HepG2 (cell line): ENCODE measurements around the gene CAMK1D.

Experiments used
- EZH2 ChIP-seq: conservative IDR thresholded peaks from 2 replicates; pipeline ENCODE4 v1.6.1; 2012; ENCODE audit warnings: mild to moderate bottlenecking, low read depth, low read length, moderate library complexity
- PCBP2 ChIP-seq: fragments of 200-400 bp; formaldehyde crosslinking; optimal IDR thresholded peaks from 2 replicates; pipeline ENCODE3; 2018; ENCODE audit warnings: low read length, low read depth; ENCODE audit not compliant: poor library complexity, severe bottlenecking
- POLR2A ChIP-seq, 2 experiments: IDR thresholded peaks; 2 replicates each; pipeline ENCODE4 v1.6.1; 2011; ENCODE audit warnings: low read depth in 2 of 2, low read length in 2 of 2, mild to moderate bottlenecking in 1 of 2, moderate library complexity in 1 of 2; ENCODE audit not compliant: insufficient read depth in 1 of 2
- POLR2AphosphoS5 ChIP-seq: IDR thresholded peaks from 2 replicates; pipeline ENCODE4 v1.6.1; 2012; ENCODE audit warnings: low read depth, low read length
- PRDM15 ChIP-seq: sonication (generic); formaldehyde crosslinking; IDR thresholded peaks from 2 replicates; pipeline ENCODE4 v1.4.0; 2020; ENCODE audit warnings: missing genetic modification reagents
- RBM39 ChIP-seq: fragments of 200-400 bp; formaldehyde crosslinking; IDR thresholded peaks from one replicate; pipeline ENCODE4 v1.6.1; 2018; ENCODE audit warnings: antibody characterized with exemption, mild to moderate bottlenecking, low read depth, low read length; ENCODE audit not compliant: poor library complexity, severe bottlenecking
- SMC3 ChIP-seq: IDR thresholded peaks from 2 replicates; pipeline ENCODE4 v1.6.1; 2011; ENCODE audit warnings: low read length, improper control_type of control experiment
- SP1 ChIP-seq, 2 experiments: fragments of 450-650 bp in 1 of 2; sonication (generic) in 1 of 2; formaldehyde crosslinking in 1 of 2; IDR thresholded peaks; 2 replicates each; pipeline versions ENCODE4 v1.4.0 to v1.6.1; 2016 to 2020; ENCODE audit warnings: missing genetic modification reagents in 1 of 2
- ZNF207 ChIP-seq: fragments of 450-650 bp; IDR thresholded peaks from 2 replicates; pipeline ENCODE4 v1.6.1; 2016; ENCODE audit warnings: antibody characterized with exemption, borderline replicate concordance
- ZNF777 ChIP-seq: sonication (generic); formaldehyde crosslinking; IDR thresholded peaks from 2 replicates; pipeline ENCODE4 v1.4.0; 2020; ENCODE audit warnings: missing genetic modification reagents
- TF ChIP-seq, protein P1 (sequence below): sonication (generic); formaldehyde crosslinking; IDR thresholded peaks from 2 replicates; pipeline ENCODE4 v1.4.0; 2020; ENCODE audit warnings: missing genetic modification reagents
- TF ChIP-seq, protein P2 (sequence below): sonication (generic); formaldehyde crosslinking; IDR thresholded peaks from 2 replicates; pipeline ENCODE4 v1.5.0; 2020; ENCODE audit warnings: mild to moderate bottlenecking, missing genetic modification reagents, moderate library complexity

GRCh38 chr10:12592967-12593366, 243.6 kb downstream of the CAMK1D start:
- TF ChIP-seq POLR2AphosphoS5 (no peak), ZNF777 (no peak), RBM39 (no peak), ZNF207 (no peak), SMC3 (no peak), PRDM15 (no peak), SP1 (IDR thresholded peaks at IDR 0.05) (no peak), SP1 (CRISPR knock-in tag; IDR thresholded peaks at IDR 0.05) (no peak), PCBP2 (no peak), POLR2A (IDR thresholded peaks at IDR 0.05; ENCODE audit: insufficient read depth in 1 of 2, low read depth in 2 of 2, low read length in 2 of 2) (no peak), EZH2 (no peak)
- TF ChIP-seq, protein P1, sequence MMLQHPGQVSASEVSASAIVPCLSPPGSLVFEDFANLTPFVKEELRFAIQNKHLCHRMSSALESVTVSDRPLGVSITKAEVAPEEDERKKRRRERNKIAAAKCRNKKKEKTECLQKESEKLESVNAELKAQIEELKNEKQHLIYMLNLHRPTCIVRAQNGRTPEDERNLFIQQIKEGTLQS (CRISPR knock-in tag): no peak
- TF ChIP-seq, protein P2, sequence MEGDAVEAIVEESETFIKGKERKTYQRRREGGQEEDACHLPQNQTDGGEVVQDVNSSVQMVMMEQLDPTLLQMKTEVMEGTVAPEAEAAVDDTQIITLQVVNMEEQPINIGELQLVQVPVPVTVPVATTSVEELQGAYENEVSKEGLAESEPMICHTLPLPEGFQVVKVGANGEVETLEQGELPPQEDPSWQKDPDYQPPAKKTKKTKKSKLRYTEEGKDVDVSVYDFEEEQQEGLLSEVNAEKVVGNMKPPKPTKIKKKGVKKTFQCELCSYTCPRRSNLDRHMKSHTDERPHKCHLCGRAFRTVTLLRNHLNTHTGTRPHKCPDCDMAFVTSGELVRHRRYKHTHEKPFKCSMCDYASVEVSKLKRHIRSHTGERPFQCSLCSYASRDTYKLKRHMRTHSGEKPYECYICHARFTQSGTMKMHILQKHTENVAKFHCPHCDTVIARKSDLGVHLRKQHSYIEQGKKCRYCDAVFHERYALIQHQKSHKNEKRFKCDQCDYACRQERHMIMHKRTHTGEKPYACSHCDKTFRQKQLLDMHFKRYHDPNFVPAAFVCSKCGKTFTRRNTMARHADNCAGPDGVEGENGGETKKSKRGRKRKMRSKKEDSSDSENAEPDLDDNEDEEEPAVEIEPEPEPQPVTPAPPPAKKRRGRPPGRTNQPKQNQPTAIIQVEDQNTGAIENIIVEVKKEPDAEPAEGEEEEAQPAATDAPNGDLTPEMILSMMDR (CRISPR knock-in tag): no peak
